Subcutaneous adipose tissue (tissue), 4 donors: Measurements from ENCODE around the gene KIF11. TPM values are rescaled to one million over a fixed set of nuclear protein-coding genes. Genes with fewer than 3 reads are reported as not detected.

ENCODE experiments used
- total RNA-seq, 4 donors: library from RNA; depleted of rRNA; stranded (reverse); fragments of >200 nt; gene quantifications; one replicate each; pipeline ENCODE4 v1.1.0, GENCODE V29; 2016
- TF ChIP-seq, protein P1 (sequence below): fragments of 450-650 bp; IDR thresholded peaks from one replicate; pipeline ENCODE4 v1.5.1; 2016; ENCODE audit warnings: low read depth, mild to moderate bottlenecking, control low read depth, antibody characterized with exemption, moderate library complexity

KIF11 gene
- total RNA-seq, 4 donors from 2014 or later, result 0.33 to 3.1 (median 1.6) TPM

DNA sequence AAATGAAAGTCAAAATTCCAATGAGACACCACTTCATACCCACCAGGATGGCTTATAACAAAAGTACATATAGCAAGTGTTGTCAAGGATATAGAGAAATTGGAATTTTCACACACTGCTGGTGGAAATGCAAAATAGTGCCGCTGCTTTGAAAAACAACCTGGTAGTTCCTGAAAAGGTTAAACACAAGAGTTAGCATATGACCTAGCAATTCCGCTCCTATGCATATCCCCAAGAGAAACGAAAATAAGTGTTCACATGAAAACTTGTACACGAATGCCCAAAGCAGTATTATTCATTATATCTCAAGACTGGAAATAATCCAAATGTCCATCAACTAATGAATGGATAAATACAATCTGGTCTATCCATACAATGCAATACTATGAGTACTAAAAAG is 33.9 kb upstream of the KIF11 start:
- TF ChIP-seq, protein P1, sequence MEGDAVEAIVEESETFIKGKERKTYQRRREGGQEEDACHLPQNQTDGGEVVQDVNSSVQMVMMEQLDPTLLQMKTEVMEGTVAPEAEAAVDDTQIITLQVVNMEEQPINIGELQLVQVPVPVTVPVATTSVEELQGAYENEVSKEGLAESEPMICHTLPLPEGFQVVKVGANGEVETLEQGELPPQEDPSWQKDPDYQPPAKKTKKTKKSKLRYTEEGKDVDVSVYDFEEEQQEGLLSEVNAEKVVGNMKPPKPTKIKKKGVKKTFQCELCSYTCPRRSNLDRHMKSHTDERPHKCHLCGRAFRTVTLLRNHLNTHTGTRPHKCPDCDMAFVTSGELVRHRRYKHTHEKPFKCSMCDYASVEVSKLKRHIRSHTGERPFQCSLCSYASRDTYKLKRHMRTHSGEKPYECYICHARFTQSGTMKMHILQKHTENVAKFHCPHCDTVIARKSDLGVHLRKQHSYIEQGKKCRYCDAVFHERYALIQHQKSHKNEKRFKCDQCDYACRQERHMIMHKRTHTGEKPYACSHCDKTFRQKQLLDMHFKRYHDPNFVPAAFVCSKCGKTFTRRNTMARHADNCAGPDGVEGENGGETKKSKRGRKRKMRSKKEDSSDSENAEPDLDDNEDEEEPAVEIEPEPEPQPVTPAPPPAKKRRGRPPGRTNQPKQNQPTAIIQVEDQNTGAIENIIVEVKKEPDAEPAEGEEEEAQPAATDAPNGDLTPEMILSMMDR, result no peak

DNA sequence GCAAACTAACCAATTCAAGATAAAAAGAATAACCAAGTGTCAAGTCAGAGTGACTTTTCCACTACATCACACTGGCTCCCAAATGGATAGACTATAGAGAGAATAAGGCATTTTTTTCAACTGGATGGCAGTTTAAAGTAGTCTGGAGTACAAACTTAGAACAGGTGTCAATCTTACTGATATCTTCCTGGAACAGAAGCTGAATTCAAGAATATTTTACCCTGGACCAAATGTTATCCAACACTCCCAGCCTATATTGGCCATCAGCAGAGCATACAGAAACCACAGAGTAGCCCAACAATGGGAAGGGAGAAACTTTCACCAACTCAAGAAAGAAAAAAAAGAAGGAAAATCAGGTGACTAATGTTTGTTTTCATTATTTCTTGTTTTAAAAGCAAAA is 30.5 kb upstream of the KIF11 start:
- TF ChIP-seq, protein P1, result no peak

DNA sequence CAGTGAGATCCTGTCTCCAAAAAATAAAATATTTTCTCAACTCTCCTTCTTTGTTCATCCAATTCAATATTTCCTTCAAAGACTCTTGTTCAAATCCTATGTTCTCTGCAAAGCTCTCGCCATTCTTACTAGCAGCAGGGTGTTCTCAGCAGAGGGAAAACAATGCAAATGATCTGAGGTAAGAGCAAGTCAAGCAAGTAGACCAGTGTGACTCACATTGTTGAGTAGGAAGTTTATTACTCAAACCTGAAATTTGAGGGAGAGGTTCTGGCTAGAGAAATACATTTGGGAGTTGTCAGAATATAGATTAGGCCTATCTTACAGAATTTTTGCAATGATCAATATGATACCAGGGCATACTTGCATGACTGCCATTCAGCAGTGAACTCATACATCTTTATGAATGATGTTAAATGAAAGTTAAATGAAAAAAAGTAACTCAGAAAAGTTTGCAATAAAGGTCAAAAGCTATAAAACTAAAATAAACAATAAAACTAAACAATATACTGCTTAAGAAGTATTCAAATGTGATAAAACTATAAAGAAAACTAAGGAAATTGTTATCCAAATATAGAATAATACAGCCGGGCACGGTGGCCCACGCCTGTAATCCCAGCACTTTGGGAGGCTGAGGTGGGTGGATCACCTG is 24.9 kb upstream of the KIF11 start:
- TF ChIP-seq, protein P1, result no peak

DNA sequence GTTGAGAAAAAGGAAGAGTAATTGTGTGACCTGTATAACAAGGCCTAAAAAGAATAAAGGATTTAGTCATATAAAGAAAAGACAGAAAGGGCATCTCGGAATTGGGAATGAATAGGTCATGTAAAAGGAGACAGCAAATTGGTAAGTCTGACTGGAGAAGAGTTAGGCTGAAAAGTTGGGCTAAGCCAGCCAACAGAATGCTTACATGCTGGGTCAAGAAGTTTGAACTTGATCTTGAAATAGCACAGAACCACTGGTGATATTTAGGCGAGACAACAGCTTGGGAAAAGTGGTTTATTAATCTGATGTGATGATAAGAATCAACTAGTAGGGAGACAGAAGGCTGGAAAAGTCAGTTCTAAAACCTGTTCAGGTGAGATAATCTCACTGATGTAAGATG is 23.9 kb upstream of the KIF11 start:
- TF ChIP-seq, protein P1, result no peak

DNA sequence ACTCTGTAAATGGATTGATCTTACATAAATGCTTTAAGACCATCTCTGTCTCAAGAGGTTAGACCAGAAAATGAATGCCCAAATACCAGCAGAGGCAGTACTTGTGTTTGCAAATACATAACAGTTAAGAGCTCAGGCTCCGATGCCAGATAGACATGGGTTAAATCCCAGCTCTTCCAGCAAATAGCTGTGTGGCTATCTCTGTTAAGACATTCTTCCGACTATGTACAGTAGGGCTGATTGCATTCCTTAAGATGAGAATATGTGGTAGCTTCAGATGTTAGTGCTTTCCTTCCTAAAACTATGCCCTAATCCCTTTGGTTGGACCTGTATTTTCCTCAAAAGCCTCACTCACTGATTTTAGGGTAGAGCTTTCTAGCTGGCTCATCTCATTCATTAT is 21.3 kb upstream of the KIF11 start:
- TF ChIP-seq, protein P1, result no peak

DNA sequence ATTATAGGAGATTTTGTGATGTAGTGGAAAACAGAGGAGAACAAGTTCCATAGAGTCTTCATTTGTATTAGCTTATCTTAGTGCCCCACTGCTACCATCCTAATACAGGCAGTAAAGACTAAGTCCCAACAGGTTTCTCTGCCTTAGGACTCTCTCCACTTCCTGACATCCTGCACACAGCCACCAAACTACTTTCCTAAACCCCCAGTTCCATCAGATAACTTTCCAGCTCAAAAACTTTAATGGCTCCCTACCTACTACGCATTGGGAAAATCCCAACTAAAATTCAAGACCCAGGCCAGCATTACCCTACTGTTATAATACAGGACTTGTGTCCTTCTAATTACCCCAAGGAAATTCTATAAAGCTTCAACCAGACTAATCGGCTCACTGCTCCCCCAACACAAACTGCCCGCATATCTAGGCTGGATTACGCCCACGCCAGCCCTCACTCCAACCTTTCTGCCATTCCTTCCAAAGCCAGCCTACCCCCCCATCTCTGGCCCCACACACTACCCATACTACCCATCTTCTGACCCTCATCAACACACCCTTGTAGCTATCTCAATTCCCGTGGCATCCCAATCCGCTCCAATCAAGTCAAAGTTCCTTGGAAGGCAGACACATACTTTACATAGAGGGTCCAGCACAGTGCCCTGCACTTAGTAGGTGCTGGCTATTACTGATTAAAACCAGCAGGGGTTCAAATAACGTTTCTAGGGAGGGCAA is 20.4 kb upstream of the KIF11 start:
- TF ChIP-seq, protein P1, result no peak

DNA sequence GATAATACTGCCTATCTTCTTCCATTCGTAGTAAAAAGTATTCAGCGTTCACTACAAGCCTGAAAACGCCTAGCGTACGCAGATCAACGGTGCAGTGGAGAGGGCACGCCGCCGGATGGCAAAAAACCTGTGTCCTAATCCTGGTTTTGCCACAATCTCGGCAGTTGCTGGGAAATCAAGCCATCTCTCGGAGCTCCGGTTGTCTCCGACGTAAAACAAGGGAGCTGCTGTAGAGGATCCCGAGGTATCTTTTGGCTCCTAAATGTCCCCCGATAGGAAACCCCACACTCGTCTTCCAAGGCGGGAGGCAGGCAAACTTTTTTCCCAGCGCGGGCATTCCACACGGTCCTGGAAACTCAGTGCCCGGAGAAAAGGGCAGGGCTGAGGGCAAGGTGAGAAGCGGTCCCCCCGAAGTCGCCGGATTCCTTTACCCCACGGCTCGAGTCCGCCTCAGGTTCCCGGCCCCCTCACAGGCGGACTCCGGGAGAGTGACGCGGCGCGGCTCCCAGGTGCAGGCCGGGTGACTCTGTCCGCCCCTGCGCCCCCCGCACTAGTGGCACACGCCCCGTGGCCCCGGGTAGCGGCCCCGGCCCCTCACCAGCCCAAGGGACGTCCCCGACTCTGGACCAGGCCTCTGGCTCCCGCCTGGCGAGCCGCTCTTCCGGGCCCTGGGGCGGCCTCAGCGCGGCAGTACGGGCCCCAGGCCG is 19.7 kb upstream of the KIF11 start:
- TF ChIP-seq, protein P1, result no peak
